Measurements from ENCODE around the gene METRN.

METRN gene

GRCh38 chr16:734981-735881 lies 20.3 kb downstream of the METRN start:
- Histone ChIP-seq H3K4me2 (ENCODE audit: low read length, poor library complexity, severe bottlenecking) (no peak overlapping the region), H2BK12ac (ENCODE audit: low read length in 2 of 2) (no peak overlapping the region), H2BK5ac (ENCODE audit: low read depth, low read length, poor library complexity, severe bottlenecking) (no peak overlapping the region), H3K4me1 (ENCODE audit: control insufficient read depth, insufficient read depth, low read depth, low read length) (peaks cover 11% of the 10 kb centered on the region), H2AFZ (ENCODE audit: low read depth, low read length) (no peak overlapping the region), H3K9ac (ENCODE audit: low read length) (no peak overlapping the region), H3K4me3 (ENCODE audit: insufficient read depth in 1 of 2, low read depth in 1 of 2, low read length in 2 of 2) (no peak overlapping the region), H3K4ac (ENCODE audit: low read depth in 1 of 2, low read length in 2 of 2) (no peak overlapping the region), H2BK120ac (ENCODE audit: low read depth, low read length) (no peak overlapping the region), H3K18ac (ENCODE audit: low read depth in 1 of 2, low read length in 2 of 2) (no peak overlapping the region), H3K79me1 (replicated peaks; ENCODE audit: low read length, poor library complexity, severe bottlenecking) (peaks cover 24% of the 10 kb centered on the region), H3K27me3 (ENCODE audit: control insufficient read depth in 1 of 2, insufficient read depth in 1 of 2, low read length in 2 of 2) (no peaks in the 10 kb centered on the region), H4K8ac (ENCODE audit: low read length) (no peak overlapping the region), H3K14ac (ENCODE audit: low read length in 2 of 2) (no peak overlapping the region), H4K91ac (ENCODE audit: low read length) (no peak overlapping the region), H3K23ac (ENCODE audit: low read length in 2 of 2) (no peak overlapping the region), H2AK5ac (ENCODE audit: low read length, severe bottlenecking) (no peak overlapping the region), H2BK15ac (ENCODE audit: low read depth, poor library complexity, severe bottlenecking) (no peak overlapping the region), H3K36me3 (ENCODE audit: control insufficient read depth in 1 of 2, insufficient read depth in 2 of 2, low read depth in 1 of 2, low read length in 2 of 2) (peaks cover 64 to 92% of the 10 kb centered on the region in 2 experiments), H3K27ac (ENCODE audit: low read length, poor library complexity, severe bottlenecking) (no peak overlapping the region), H3K9me3 (ENCODE audit: control insufficient read depth, low read length) (no peaks in the 10 kb centered on the region)
- DNase-seq: no peak
- WGBS: 97% methylated on average over 25 of the region's 25 CpGs

- Histone ChIP-seq H3K4ac (ENCODE audit: low read depth in 1 of 2, low read length in 2 of 2) (no peak overlapping the region), H2BK15ac (ENCODE audit: low read depth, poor library complexity, severe bottlenecking) (no peak overlapping the region), H2BK5ac (ENCODE audit: low read depth, low read length, poor library complexity, severe bottlenecking) (no peak overlapping the region), H4K8ac (ENCODE audit: low read length) (no peak overlapping the region), H2BK120ac (ENCODE audit: low read depth, low read length) (no peak overlapping the region), H2AFZ (ENCODE audit: low read depth, low read length) (no peak overlapping the region), H3K18ac (ENCODE audit: low read depth in 1 of 2, low read length in 2 of 2) (no peak overlapping the region), H3K4me2 (ENCODE audit: low read length, poor library complexity, severe bottlenecking) (no peak overlapping the region), H3K4me3 (ENCODE audit: insufficient read depth in 1 of 2, low read depth in 1 of 2, low read length in 2 of 2) (no peak overlapping the region), H3K4me1 (ENCODE audit: control insufficient read depth, insufficient read depth, low read depth, low read length) (peaks cover 10% of the 10 kb centered on the region), H3K23ac (ENCODE audit: low read length in 2 of 2) (no peak overlapping the region), H3K36me3 (ENCODE audit: control insufficient read depth in 1 of 2, insufficient read depth in 2 of 2, low read depth in 1 of 2, low read length in 2 of 2) (peaks cover 64 to 84% of the 10 kb centered on the region in 2 experiments), H4K91ac (ENCODE audit: low read length) (no peak overlapping the region), H3K14ac (ENCODE audit: low read length in 2 of 2) (no peak overlapping the region), H3K79me1 (replicated peaks; ENCODE audit: low read length, poor library complexity, severe bottlenecking) (peaks cover 26% of the 10 kb centered on the region), H3K9ac (ENCODE audit: low read length) (no peak overlapping the region), H3K9me3 (ENCODE audit: control insufficient read depth, low read length) (no peaks in the 10 kb centered on the region), H3K27ac (ENCODE audit: low read length, poor library complexity, severe bottlenecking) (no peak overlapping the region), H2AK5ac (ENCODE audit: low read length, severe bottlenecking) (no peak overlapping the region), H2BK12ac (ENCODE audit: low read length in 2 of 2) (no peak overlapping the region), H3K27me3 (ENCODE audit: control insufficient read depth in 1 of 2, insufficient read depth in 1 of 2, low read length in 2 of 2) (no peaks in the 10 kb centered on the region)
- no peak for DNase-seq
- WGBS: 94% methylated on average over 13 of the region's 13 CpGs
Measured at GRCh38 chr16:735982-736453, 21.1 kb downstream of the METRN start.

- H3K36me3 ChIP-seq (ENCODE audit: control insufficient read depth in 1 of 2, insufficient read depth in 2 of 2, low read depth in 1 of 2, low read length in 2 of 2): peaks cover 60 to 74% of the 10 kb centered on the region in 2 experiments
- no peak overlapping the region for H2BK12ac ChIP-seq (ENCODE audit: low read length in 2 of 2)
- H3K9ac ChIP-seq (ENCODE audit: low read length): no peak overlapping the region
- H3K4ac ChIP-seq (ENCODE audit: low read depth in 1 of 2, low read length in 2 of 2): no peak overlapping the region
- no peak overlapping the region for H3K18ac ChIP-seq (ENCODE audit: low read depth in 1 of 2, low read length in 2 of 2)
- no peak overlapping the region for H3K23ac ChIP-seq (ENCODE audit: low read length in 2 of 2)
- no peaks in the 10 kb centered on the region for H3K27me3 ChIP-seq (ENCODE audit: control insufficient read depth in 1 of 2, insufficient read depth in 1 of 2, low read length in 2 of 2)
- no peak overlapping the region for H2AFZ ChIP-seq (ENCODE audit: low read depth, low read length)
- peaks cover 26% of the 10 kb centered on the region for H3K79me1 ChIP-seq (replicated peaks; ENCODE audit: low read length, poor library complexity, severe bottlenecking)
- H2BK15ac ChIP-seq (ENCODE audit: low read depth, poor library complexity, severe bottlenecking): no peak overlapping the region
- H3K4me3 ChIP-seq (ENCODE audit: insufficient read depth in 1 of 2, low read depth in 1 of 2, low read length in 2 of 2): no peak overlapping the region
- no peak for DNase-seq
- H2BK120ac ChIP-seq (ENCODE audit: low read depth, low read length): no peak overlapping the region
- H4K8ac ChIP-seq (ENCODE audit: low read length): no peak overlapping the region
- H3K4me1 ChIP-seq (ENCODE audit: control insufficient read depth, insufficient read depth, low read depth, low read length): peaks cover 14% of the 10 kb centered on the region
- H4K91ac ChIP-seq (ENCODE audit: low read length): no peak overlapping the region
- H3K27ac ChIP-seq (ENCODE audit: low read length, poor library complexity, severe bottlenecking): no peak overlapping the region
- H3K9me3 ChIP-seq (ENCODE audit: control insufficient read depth, low read length): no peaks in the 10 kb centered on the region
- no peak overlapping the region for H2BK5ac ChIP-seq (ENCODE audit: low read depth, low read length, poor library complexity, severe bottlenecking)
- WGBS: 98% methylated on average over 28 of the region's 29 CpGs
- no peak overlapping the region for H2AK5ac ChIP-seq (ENCODE audit: low read length, severe bottlenecking)
- no peak overlapping the region for H3K4me2 ChIP-seq (ENCODE audit: low read length, poor library complexity, severe bottlenecking)
- no peak overlapping the region for H3K14ac ChIP-seq (ENCODE audit: low read length in 2 of 2)
Measured at GRCh38 chr16:736936-737481, 22.1 kb downstream of the METRN start.
